Upper lobe of right lung (tissue), 1 donor: ENCODE measurements around the gene KANK4. TPM values are rescaled to one million over a fixed set of nuclear protein-coding genes. Genes with fewer than 3 reads are reported as not detected.

ENCODE experiments used
- ATAC-seq: fragments of 200-7000 bp; cut with Tn5 transposase; one replicate; pipeline ENCODE4 v1.9.1; 2020; ENCODE audit warnings: mild to moderate bottlenecking, moderate library complexity
- DNase-seq: peaks from one replicate; pipeline ENCODE4 v3.0.0-alpha.2; 2020
- H3K27ac ChIP-seq: fragments of 200-600 bp; one replicate; pipeline ENCODE4 v1.8.0; 2022
- H3K27me3 ChIP-seq: fragments of 200-600 bp; one replicate; pipeline ENCODE4 v1.8.0; 2022; ENCODE audit warnings: mild to moderate bottlenecking
- H3K36me3 ChIP-seq: fragments of 200-600 bp; one replicate; pipeline ENCODE4 v1.8.0; 2022
- H3K4me1 ChIP-seq: fragments of 200-600 bp; one replicate; pipeline ENCODE4 v1.8.0; 2022
- H3K4me3 ChIP-seq: fragments of 200-600 bp; one replicate; pipeline ENCODE4 v1.8.0; 2022; ENCODE audit warnings: mild to moderate bottlenecking
- H3K9me3 ChIP-seq: fragments of 200-600 bp; one replicate; pipeline ENCODE4 v1.8.0; 2022
- intact Hi-C: fragments of 100-400 bp; cut with DNase I; formaldehyde crosslinking; loops from one replicate; pipeline ENCODE4 v1.11.0; 2022
- total RNA-seq: library from RNA; stranded (reverse); fragmentation: NEBNext Ultra II Directional; extraction: Animal tissue kit (Norgen Biotek cat#: 25700); gene quantifications from one replicate; pipeline ENCODE4 v1.2.1, GENCODE V29; 2021
- TF ChIP-seq, protein P1 (sequence below): fragments of 200-600 bp; IDR thresholded peaks from one replicate; pipeline ENCODE4 v1.8.0; 2022; ENCODE audit warnings: antibody characterized with exemption
- donor health status: DM: no; HTN: yes; CAD: no; lungs with severe emphysema.

Gene KANK4
- total RNA-seq, 1 donor from 2014 or later: 6.4 TPM

DNA sequence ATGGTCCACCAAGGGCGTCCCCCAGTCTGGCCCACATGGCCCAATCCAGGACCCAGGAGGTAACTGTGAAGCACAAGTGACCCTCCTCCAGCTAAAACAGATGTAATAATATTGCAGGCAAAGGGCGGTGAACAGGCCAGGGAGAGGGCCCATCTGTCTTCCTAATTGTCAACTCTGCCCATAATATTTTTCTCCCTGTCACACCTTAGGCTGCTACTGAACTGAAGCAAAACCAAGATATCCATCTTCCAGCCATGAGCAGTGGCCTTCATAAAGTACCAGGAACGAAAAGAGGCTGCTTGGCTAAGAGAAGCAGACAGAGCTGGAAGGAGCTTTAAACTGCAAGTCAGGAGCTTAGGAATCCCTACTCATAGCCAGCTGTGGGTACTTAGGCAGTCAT is 3.1 kb downstream of the KANK4 start:
- TF ChIP-seq, protein P1, sequence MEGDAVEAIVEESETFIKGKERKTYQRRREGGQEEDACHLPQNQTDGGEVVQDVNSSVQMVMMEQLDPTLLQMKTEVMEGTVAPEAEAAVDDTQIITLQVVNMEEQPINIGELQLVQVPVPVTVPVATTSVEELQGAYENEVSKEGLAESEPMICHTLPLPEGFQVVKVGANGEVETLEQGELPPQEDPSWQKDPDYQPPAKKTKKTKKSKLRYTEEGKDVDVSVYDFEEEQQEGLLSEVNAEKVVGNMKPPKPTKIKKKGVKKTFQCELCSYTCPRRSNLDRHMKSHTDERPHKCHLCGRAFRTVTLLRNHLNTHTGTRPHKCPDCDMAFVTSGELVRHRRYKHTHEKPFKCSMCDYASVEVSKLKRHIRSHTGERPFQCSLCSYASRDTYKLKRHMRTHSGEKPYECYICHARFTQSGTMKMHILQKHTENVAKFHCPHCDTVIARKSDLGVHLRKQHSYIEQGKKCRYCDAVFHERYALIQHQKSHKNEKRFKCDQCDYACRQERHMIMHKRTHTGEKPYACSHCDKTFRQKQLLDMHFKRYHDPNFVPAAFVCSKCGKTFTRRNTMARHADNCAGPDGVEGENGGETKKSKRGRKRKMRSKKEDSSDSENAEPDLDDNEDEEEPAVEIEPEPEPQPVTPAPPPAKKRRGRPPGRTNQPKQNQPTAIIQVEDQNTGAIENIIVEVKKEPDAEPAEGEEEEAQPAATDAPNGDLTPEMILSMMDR: no peak
- Histone ChIP-seq H3K36me3 (no peaks in the 10 kb centered on the region), H3K9me3 (no peaks in the 10 kb centered on the region), H3K27me3 (peaks cover 13% of the 10 kb centered on the region), H3K27ac (no peak overlapping the region), H3K4me3 (no peak overlapping the region), H3K4me1 (no peaks in the 10 kb centered on the region)
- no peak for ATAC-seq
- DNase-seq: no peak
- intact Hi-C loops: no loop called here

DNA sequence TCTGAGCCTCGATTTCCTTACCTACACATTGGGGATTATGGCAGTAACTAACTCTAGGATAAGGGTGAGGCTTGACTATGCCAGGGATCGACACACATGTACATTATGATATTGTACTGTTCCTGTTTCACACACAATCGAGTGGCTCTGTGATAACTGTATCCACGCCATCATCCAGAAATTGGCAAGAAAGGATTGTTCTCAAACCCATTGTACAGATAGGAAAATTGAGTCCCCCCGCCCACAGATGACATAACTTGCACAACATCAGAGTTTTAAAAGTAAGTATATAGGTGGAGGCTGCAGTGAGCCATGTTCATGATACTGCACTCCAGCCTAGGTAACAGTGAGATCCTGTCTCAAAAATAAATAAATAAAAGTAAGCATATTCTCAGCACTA is 3.8 kb downstream of the KANK4 start:
- no peaks in the 10 kb centered on the region for H3K9me3 ChIP-seq
- DNase-seq: no peak
- no peak overlapping the region for H3K27ac ChIP-seq
- peaks cover 13% of the 10 kb centered on the region for H3K27me3 ChIP-seq
- TF ChIP-seq, protein P1: no peak
- H3K4me3 ChIP-seq: no peak overlapping the region
- intact Hi-C loops: no loop called here
- no peaks in the 10 kb centered on the region for H3K36me3 ChIP-seq
- ATAC-seq: no peak
- H3K4me1 ChIP-seq: no peaks in the 10 kb centered on the region

DNA sequence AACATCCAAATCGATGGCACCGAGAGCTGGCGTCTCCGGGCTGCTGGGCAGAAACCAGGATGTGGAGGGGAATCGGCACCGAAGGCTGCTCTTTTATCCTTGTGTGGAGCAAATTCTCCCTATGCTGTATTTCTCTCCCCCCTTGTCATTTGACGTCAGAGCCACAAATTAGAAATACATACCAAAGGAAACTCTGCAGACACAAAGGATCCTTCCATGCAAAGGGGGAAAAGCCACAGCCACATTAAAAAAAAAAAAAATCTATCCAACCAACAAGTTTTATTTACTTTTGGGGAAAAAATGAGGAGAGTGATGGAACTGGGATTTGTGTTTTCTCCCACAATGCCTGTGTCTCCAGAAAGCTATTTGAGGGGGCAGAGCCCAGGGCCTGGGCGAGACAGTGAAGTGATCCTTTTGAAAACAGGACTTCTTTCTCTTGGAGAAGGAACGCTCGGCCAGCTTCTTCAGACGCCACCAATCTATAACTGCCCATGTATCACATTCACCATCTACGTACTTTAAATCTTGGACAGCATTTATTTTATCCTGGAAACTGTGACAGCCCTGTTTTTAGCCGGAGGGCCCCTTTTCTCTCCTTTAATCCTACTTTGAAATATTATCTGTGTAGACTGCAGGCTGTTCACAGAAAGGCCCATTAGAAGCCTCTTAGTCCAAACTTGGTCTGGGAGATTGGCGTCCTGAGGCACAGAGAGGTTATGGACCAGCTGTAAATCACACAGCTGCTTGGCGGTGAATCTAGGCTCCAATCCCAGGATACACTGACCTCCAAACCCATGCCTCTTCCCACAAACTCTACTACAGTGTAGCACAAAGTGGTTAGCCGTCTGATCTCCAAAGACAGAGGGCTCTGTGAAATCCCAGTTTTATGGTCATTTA is 4.5 kb downstream of the KANK4 start:
- Histone ChIP-seq H3K4me1 (no peaks in the 10 kb centered on the region), H3K9me3 (no peaks in the 10 kb centered on the region), H3K36me3 (no peaks in the 10 kb centered on the region), H3K4me3 (no peak overlapping the region), H3K27me3 (peaks cover 13% of the 10 kb centered on the region), H3K27ac (no peak overlapping the region)
- ATAC-seq (no peak), DNase-seq (no peak)
- intact Hi-C loops: no loop called here
- TF ChIP-seq, protein P1: no peak

DNA sequence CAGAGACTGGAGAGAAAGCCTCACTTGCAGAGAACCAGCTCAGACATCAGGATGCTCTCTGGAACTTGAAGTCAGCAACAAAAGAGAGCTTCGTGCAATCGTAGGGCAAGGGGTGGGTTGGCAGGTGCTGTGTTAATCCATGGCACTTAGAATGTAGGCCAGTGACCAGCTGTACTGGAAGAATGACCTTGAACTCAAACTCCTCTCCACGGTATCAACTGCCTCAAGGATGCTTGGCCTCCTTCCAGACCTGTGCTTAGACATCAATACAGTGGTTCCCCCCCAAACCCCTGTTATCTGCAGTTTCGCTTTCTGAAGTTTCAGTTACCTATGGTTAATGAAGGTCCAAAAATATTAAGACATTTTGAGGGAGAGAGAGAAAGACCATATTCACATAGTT is 6.5 kb downstream of the KANK4 start:
- Histone ChIP-seq H3K27me3 (no peaks in the 10 kb centered on the region), H3K36me3 (no peaks in the 10 kb centered on the region), H3K27ac (no peak overlapping the region), H3K4me3 (no peak overlapping the region), H3K9me3 (no peaks in the 10 kb centered on the region), H3K4me1 (no peaks in the 10 kb centered on the region)
- TF ChIP-seq, protein P1: no peak
- intact Hi-C loops: no loop called here
- no peak for DNase-seq
- ATAC-seq: no peak

DNA sequence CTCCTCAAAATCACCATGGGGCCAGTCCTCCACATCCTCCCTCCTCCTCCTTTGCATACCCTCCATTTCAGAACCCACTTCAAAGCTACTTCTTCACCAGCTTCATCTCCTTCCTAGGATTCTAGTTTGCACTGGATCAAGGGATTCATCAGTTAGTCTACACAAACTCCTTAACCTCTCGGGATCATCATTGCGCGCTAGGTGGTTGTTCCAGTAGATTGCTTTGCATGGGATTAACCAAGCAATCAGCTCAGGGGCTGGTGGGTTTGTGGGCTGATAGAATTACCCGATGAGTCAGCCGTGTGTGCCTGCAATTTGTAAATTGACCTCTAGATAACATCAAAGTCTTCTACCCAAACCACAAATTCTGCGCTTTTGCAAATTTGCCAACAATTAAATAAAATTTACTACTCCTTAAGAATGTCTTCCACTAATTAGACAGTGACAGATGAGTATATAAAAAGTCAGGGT is 7.7 kb downstream of the KANK4 start:
- Histone ChIP-seq H3K4me1 (no peaks in the 10 kb centered on the region), H3K36me3 (no peaks in the 10 kb centered on the region), H3K9me3 (no peaks in the 10 kb centered on the region), H3K27ac (no peak overlapping the region), H3K4me3 (no peak overlapping the region), H3K27me3 (no peaks in the 10 kb centered on the region)
- ATAC-seq: no peak
- TF ChIP-seq, protein P1: no peak
- intact Hi-C loops: no loop called here
- DNase-seq: no peak
